Measurements from ENCODE around the gene SLC6A13. TPM values are rescaled to one million over a fixed set of nuclear protein-coding genes. Genes with fewer than 3 reads are reported as not detected.

SLC6A13 gene
- polyA plus RNA-seq, 1 donor from 2014 or later = 1.4 TPM

- Histone ChIP-seq H3K9me2 (ENCODE audit: insufficient read depth, low read length) (no peaks in the 10 kb centered on the region), H3K36me3 (ENCODE audit: insufficient read depth, low read length) (no peaks in the 10 kb centered on the region), H3F3A (ENCODE audit: insufficient read depth, low read length, poor library complexity, severe bottlenecking) (no peaks in the 10 kb centered on the region), H4K20me1 (ENCODE audit: insufficient read depth) (no peaks in the 10 kb centered on the region), H3K9me3 (ENCODE audit: low read length) (no peaks in the 10 kb centered on the region), H3K4me2 (ENCODE audit: low read length) (no peak overlapping the region), H3K79me2 (replicated peaks; ENCODE audit: insufficient read depth, low read length) (no peaks in the 10 kb centered on the region), H2AFZ (ENCODE audit: low read depth, low read length) (no peak overlapping the region), H3K27me3 (ENCODE audit: insufficient read depth, low read depth, low read length) (no peaks in the 10 kb centered on the region), H3K9ac (ENCODE audit: low read length) (no peak overlapping the region), H3K4me3 (ENCODE audit: low read length) (no peak overlapping the region), H3K27ac (ENCODE audit: low read length) (no peak overlapping the region)
- no peak for TF ChIP-seq EP300 (conservative IDR thresholded peaks at IDR 0.05; ENCODE audit: poor library complexity, severe bottlenecking)
- no peak for TF ChIP-seq POLR2AphosphoS5 (IDR thresholded peaks at IDR 0.05)
- TF ChIP-seq CTCF (IDR thresholded peaks at IDR 0.05; ENCODE audit: poor library complexity, severe bottlenecking) = no peak
These were observed 84.4 kb downstream of the SLC6A13 start for GRCh38 chr12:177980-178828.

- no peak overlapping the region for H3K27ac ChIP-seq (ENCODE audit: low read length)
These were observed 85.2 kb downstream of the SLC6A13 start for GRCh38 chr12:177336-177979.

More at GRCh38 chr12:177336-177979, 85.2 kb downstream of the SLC6A13 start:
- Histone ChIP-seq H3K36me3 (ENCODE audit: insufficient read depth, low read length) (no peaks in the 10 kb centered on the region), H3K79me2 (replicated peaks; ENCODE audit: insufficient read depth, low read length) (no peaks in the 10 kb centered on the region), H3K4me3 (ENCODE audit: low read length) (no peak overlapping the region), H3K9ac (ENCODE audit: low read length) (no peak overlapping the region), H3K9me3 (ENCODE audit: low read length) (no peaks in the 10 kb centered on the region), H2AFZ (ENCODE audit: low read depth, low read length) (no peak overlapping the region), H3K27me3 (ENCODE audit: insufficient read depth, low read depth, low read length) (no peaks in the 10 kb centered on the region), H3K9me2 (ENCODE audit: insufficient read depth, low read length) (no peaks in the 10 kb centered on the region), H4K20me1 (ENCODE audit: insufficient read depth) (no peaks in the 10 kb centered on the region), H3K4me2 (ENCODE audit: low read length) (no peak overlapping the region), H3F3A (ENCODE audit: insufficient read depth, low read length, poor library complexity, severe bottlenecking) (no peaks in the 10 kb centered on the region)
- TF ChIP-seq POLR2AphosphoS5 (IDR thresholded peaks at IDR 0.05) (no peak), EP300 (conservative IDR thresholded peaks at IDR 0.05; ENCODE audit: poor library complexity, severe bottlenecking) (no peak), REST (IDR thresholded peaks at IDR 0.05; ENCODE audit: borderline replicate concordance) (no peak), MXI1 (conservative IDR thresholded peaks at IDR 0.05; ENCODE audit: poor library complexity, severe bottlenecking) (no peak), RAD21 (conservative IDR thresholded peaks at IDR 0.05) (no peak), SMC3 (conservative IDR thresholded peaks at IDR 0.05; ENCODE audit: poor library complexity) (no peak), EZH2 (IDR thresholded peaks at IDR 0.05; ENCODE audit: borderline replicate concordance, insufficient read depth, low read length, poor library complexity, severe bottlenecking) (no peak), TAF1 (IDR thresholded peaks at IDR 0.05; ENCODE audit: low read depth) (no peak), CTCF (IDR thresholded peaks at IDR 0.05; ENCODE audit: poor library complexity, severe bottlenecking) (no peak)

Data from neural cell (in vitro differentiated cells).